ENCODE measurements around the gene CALD1.

- TF ChIP-seq CTCF (conservative IDR thresholded peaks at IDR 0.05; ENCODE audit: low read depth, low read length) (no peak), EZH2 (IDR thresholded peaks at IDR 0.05; ENCODE audit: borderline replicate concordance, low read depth, low read length, poor library complexity, severe bottlenecking) (no peak)
Observed at GRCh38 chr7:134932707-134933370, 153.4 kb downstream of the CALD1 start.
